ENCODE measurements around the gene PPP1R10.
"Not testable (repeated sequence)": the region's sequence is repeated elsewhere in the genome, so short reads cannot be mapped to it uniquely, and the experiment has no call there.

The PPP1R10 gene

GRCh38 chr6:30598912-30599624 lies 18.0 kb downstream of the PPP1R10 start:
- DNase-seq (ENCODE audit: low read depth), result no peak

GRCh38 chr6:30597315-30598144 lies 19.5 kb downstream of the PPP1R10 start:
- DNase-seq (ENCODE audit: low read depth), result not testable (repeated sequence)

- DNase-seq (ENCODE audit: low read depth), result no peak
Observed at GRCh38 chr6:30592287-30592686, 24.8 kb downstream of the PPP1R10 start.

GRCh38 chr6:30591008-30591407 lies 26.0 kb downstream of the PPP1R10 start:
- no peak for DNase-seq (ENCODE audit: low read depth)

- DNase-seq (ENCODE audit: low read depth), result no peak
Observed at GRCh38 chr6:30590509-30590908, 26.5 kb downstream of the PPP1R10 start.

GRCh38 chr6:30589754-30590358 lies 27.2 kb downstream of the PPP1R10 start:
- DNase-seq (ENCODE audit: low read depth), result no peak

GRCh38 chr6:30583921-30584320 lies 33.1 kb downstream of the PPP1R10 start:
- DNase-seq (ENCODE audit: low read depth), result no peak

GRCh38 chr6:30578051-30578450 lies 39.0 kb downstream of the PPP1R10 start:
- DNase-seq (ENCODE audit: low read depth), result no peak

GRCh38 chr6:30573113-30573512 lies 43.9 kb downstream of the PPP1R10 start:
- no peak for DNase-seq (ENCODE audit: low read depth)

GRCh38 chr6:30572148-30572547 lies 44.9 kb downstream of the PPP1R10 start:
- no peak for DNase-seq (ENCODE audit: low read depth)

- no peak for DNase-seq (ENCODE audit: low read depth)
Observed at GRCh38 chr6:30571762-30572082, 45.3 kb downstream of the PPP1R10 start.

- peak; percentile 88 for DNase-seq (ENCODE audit: low read depth)
Observed at GRCh38 chr6:30571075-30571761, 45.8 kb downstream of the PPP1R10 start, which contains the start of gene ABCF1. TSS of gene ABCF1 (plus strand) at chr6:30571442. CDS start at chr6:30571488, 46 bp downstream.

- no peak for DNase-seq (ENCODE audit: low read depth)
Observed at GRCh38 chr6:30570740-30571074, 46.3 kb downstream of the PPP1R10 start.

GRCh38 chr6:30570263-30570662 lies 46.8 kb downstream of the PPP1R10 start:
- DNase-seq (ENCODE audit: low read depth), result no peak

- DNase-seq (ENCODE audit: low read depth), result no peak
Observed at GRCh38 chr6:30568245-30568644, 48.8 kb downstream of the PPP1R10 start.

GRCh38 chr6:30565772-30566171 lies 51.3 kb downstream of the PPP1R10 start:
- DNase-seq (ENCODE audit: low read depth), result no peak

GRCh38 chr6:30564114-30564513 lies 52.9 kb downstream of the PPP1R10 start:
- no peak for DNase-seq (ENCODE audit: low read depth)

- DNase-seq (ENCODE audit: low read depth), result no peak
Observed at GRCh38 chr6:30562470-30563425, 54.3 kb downstream of the PPP1R10 start.

GRCh38 chr6:30560930-30561329 lies 56.1 kb downstream of the PPP1R10 start:
- DNase-seq (ENCODE audit: low read depth), result no peak

GRCh38 chr6:30557683-30557981 lies 59.4 kb downstream of the PPP1R10 start:
- DNase-seq (ENCODE audit: low read depth), result no peak

- peak; percentile 81 for DNase-seq (ENCODE audit: low read depth)
Observed at GRCh38 chr6:30556906-30557682, 59.9 kb downstream of the PPP1R10 start, which contains the start of gene PRR3. TSS of gene PRR3 (plus strand) at chr6:30557295. CDS start at chr6:30557345, 50 bp downstream.

All from HS-5 (cell line).